ENCODE measurements around the gene PPM1E. TPM values are rescaled to one million over a fixed set of nuclear protein-coding genes. Genes with fewer than 3 reads are reported as not detected.

Gene PPM1E
- total RNA-seq, 4 donors from 2014 or later: 0.14 TPM; not detected in 3

- Histone ChIP-seq H3K36me3 (no peaks in the 10 kb centered on the region), H3K4me3 (no peak overlapping the region), H3K9me3 (no peaks in the 10 kb centered on the region), H3K27ac (no peak overlapping the region), H3K27me3 (no peaks in the 10 kb centered on the region), H3K4me1 (no peaks in the 10 kb centered on the region)
- TF ChIP-seq CTCF (IDR thresholded peaks at IDR 0.05) (no peak), POLR2A (IDR thresholded peaks at IDR 0.05) (no peak), EP300 (IDR thresholded peaks at IDR 0.05; ENCODE audit: low read depth) (no peak), POLR2AphosphoS5 (IDR thresholded peaks at IDR 0.05) (no peak)
- no peak for DNase-seq
- in situ Hi-C loops (cut with MboI; ENCODE audit: low pct_ligation_motif_present in 1 of 4, low pct_unique_long_range_greater_than_20kb in 1 of 4, low sequenced_read_pairs in 3 of 4) (loop anchor here in 1 of 4 donors (25.0 kb wide), 1 partner anchor 398 kb away; no protein-coding TSS in a partner anchor), intact Hi-C loops (cut with DNase I; ENCODE audit: low total_unique reads) (no loop called here)
- WGBS, 2 donors (ENCODE audit: low coverage in 1 of 2): 74 to 83% methylated on average over 6 of the region's 6 CpGs
Measured at GRCh38 chr17:58985367-58985766, 229.7 kb downstream of the PPM1E start.

- H3K4me3 ChIP-seq: no peak overlapping the region
- H3K27ac ChIP-seq: no peak overlapping the region
- 90 to 94% methylated on average over 6 of the region's 6 CpGs for WGBS, 2 donors (ENCODE audit: low coverage in 1 of 2)
- intact Hi-C loops (cut with DNase I; ENCODE audit: low total_unique reads) (no loop called here), in situ Hi-C loops (cut with MboI; ENCODE audit: low pct_ligation_motif_present in 1 of 4, low pct_unique_long_range_greater_than_20kb in 1 of 4, low sequenced_read_pairs in 3 of 4) (loop anchor here in 1 of 4 donors (25.0 kb wide), 1 partner anchor 399 kb away; no protein-coding TSS in a partner anchor)
- H3K27me3 ChIP-seq: no peaks in the 10 kb centered on the region
- no peaks in the 10 kb centered on the region for H3K36me3 ChIP-seq
- no peak for DNase-seq
- TF ChIP-seq POLR2A (IDR thresholded peaks at IDR 0.05) (no peak), CTCF (IDR thresholded peaks at IDR 0.05) (no peak), POLR2AphosphoS5 (IDR thresholded peaks at IDR 0.05) (no peak), EP300 (IDR thresholded peaks at IDR 0.05; ENCODE audit: low read depth) (no peak)
- no peaks in the 10 kb centered on the region for H3K4me1 ChIP-seq
- H3K9me3 ChIP-seq: no peaks in the 10 kb centered on the region
Measured at GRCh38 chr17:58985971-58986370, 230.3 kb downstream of the PPM1E start.

GRCh38 chr17:58989629-58990028 is 234.0 kb downstream of the PPM1E start:
- in situ Hi-C loops (cut with MboI; ENCODE audit: low pct_ligation_motif_present in 1 of 4, low pct_unique_long_range_greater_than_20kb in 1 of 4, low sequenced_read_pairs in 3 of 4) (loop anchor here in 3 of 4 donors (10.0 to 25.0 kb wide), 2 partner anchors 402 to 465 kb away; no protein-coding TSS in a partner anchor), intact Hi-C loops (cut with DNase I; ENCODE audit: low total_unique reads) (no loop called here)
- 48 to 50% methylated on average over 2 of the region's 2 CpGs for WGBS, 2 donors (ENCODE audit: low coverage in 1 of 2)
- no peaks in the 10 kb centered on the region for H3K4me1 ChIP-seq
- H3K4me3 ChIP-seq: no peak overlapping the region
- no peak for TF ChIP-seq EP300 (IDR thresholded peaks at IDR 0.05; ENCODE audit: low read depth)
- TF ChIP-seq POLR2A (IDR thresholded peaks at IDR 0.05): no peak
- TF ChIP-seq CTCF (IDR thresholded peaks at IDR 0.05): no peak
- no peak for TF ChIP-seq POLR2AphosphoS5 (IDR thresholded peaks at IDR 0.05)
- no peaks in the 10 kb centered on the region for H3K27me3 ChIP-seq
- no peaks in the 10 kb centered on the region for H3K9me3 ChIP-seq
- H3K36me3 ChIP-seq: no peaks in the 10 kb centered on the region
- no peak overlapping the region for H3K27ac ChIP-seq
- no peak for DNase-seq

- TF ChIP-seq POLR2AphosphoS5 (IDR thresholded peaks at IDR 0.05): no peak
- TF ChIP-seq CTCF (IDR thresholded peaks at IDR 0.05): no peak
- TF ChIP-seq POLR2A (IDR thresholded peaks at IDR 0.05): no peak
- no peak for TF ChIP-seq EP300 (IDR thresholded peaks at IDR 0.05; ENCODE audit: low read depth)
- WGBS, 2 donors (ENCODE audit: low coverage in 1 of 2): 52 to 100% methylated on average over 1 to 4 of the region's 4 CpGs
- intact Hi-C loops (cut with DNase I; ENCODE audit: low total_unique reads): no loop called here
- Histone ChIP-seq H3K36me3 (no peaks in the 10 kb centered on the region), H3K27me3 (no peaks in the 10 kb centered on the region), H3K4me3 (no peak overlapping the region), H3K27ac (peak overlapping the region in 1 of 4 donors; percentile 21), H3K9me3 (no peaks in the 10 kb centered on the region), H3K4me1 (no peaks in the 10 kb centered on the region)
- DNase-seq: peak; percentile 22
- in situ Hi-C loops (cut with MboI; ENCODE audit: low pct_ligation_motif_present in 1 of 4, low pct_unique_long_range_greater_than_20kb in 1 of 4, low sequenced_read_pairs in 3 of 4): loop anchor here in 3 of 4 donors (10.0 to 25.0 kb wide), 2 partner anchors 405 to 467 kb away; no protein-coding TSS in a partner anchor
Measured at GRCh38 chr17:58991718-58992331, 236.2 kb downstream of the PPM1E start.

Measured in transverse colon (tissue), 4 donors.